GM12878 (cell line): ENCODE results near the gene CYBC1. TPM values are rescaled to one million over a fixed set of nuclear protein-coding genes. Genes with fewer than 3 reads are reported as not detected.

Experiments used
- ATAC-seq: fragments of 200-7000 bp; cut with Tn5 transposase; 3 replicates; pipeline ENCODE4 v1.9.1; 2020; ENCODE audit warnings: mild to moderate bottlenecking, moderate library complexity
- BruUV-seq: library from RNA; stranded (reverse); fragments of 400-500 nt; replicated peaks from 2 replicates; lab custom pipeline; 2021; lab: Mats Ljungman, UMichigan
- CTCF ChIA-PET: fragments of 300-600 bp; sonication (Branson Sonifier 250); formaldehyde crosslinking; extraction: SDS; loops from one replicate; lab custom pipeline; 2021; ENCODE audit warnings: inconsistent platforms; lab: Yijun Ruan, JAX
- POLR2A ChIA-PET: fragments of 350-600 bp; formaldehyde crosslinking; extraction: SDS; loops from one replicate; lab custom pipeline; 2021; ENCODE audit warnings: inconsistent platforms; lab: Charles Lee
- RAD21 ChIA-PET: fragments of 300-600 bp; sonication (Branson Sonifier 250); formaldehyde crosslinking; loops from one replicate; lab custom pipeline; 2023; ENCODE audit warnings: antibody characterized with exemption; ENCODE audit not compliant: unreplicated experiment; lab: Charles Lee
- SMC1A ChIA-PET: fragments of 300-600 bp; sonication (Branson Sonifier 250); formaldehyde crosslinking; loops from one replicate; lab custom pipeline; 2023; ENCODE audit not compliant: unreplicated experiment, uncharacterized antibody; lab: Charles Lee
- DNase-seq: peaks from one replicate; pipeline ENCODE4 v3.0.0-alpha.2; 2011; ENCODE audit warnings: low read depth, low spot score
- FAIRE-seq: peaks from 3 replicates; lab custom pipeline; 2011; peaks lifted over from hg19 to GRCh38; lab: Jason Lieb, UNC
- H2AFZ ChIP-seq: 2 replicates; pipeline ENCODE4 v1.6.0; 2011; ENCODE audit warnings: low read depth, low read length, control low read depth; ENCODE audit not compliant: control insufficient read depth
- H3K27ac ChIP-seq: 2 replicates; pipeline ENCODE4 v1.5.1; 2011; ENCODE audit warnings: control low read depth; ENCODE audit not compliant: control insufficient read depth, insufficient read depth
- H3K27me3 ChIP-seq, 2 experiments: replicated peaks in 1 of 2; 2 replicates each; pipeline versions ENCODE4 v1.6.0 to v1.6.1; 2011; ENCODE audit warnings: low read length in 1 of 2; ENCODE audit not compliant: control insufficient read depth in 2 of 2, insufficient read depth in 2 of 2
- H3K36me3 ChIP-seq, 2 experiments: 2 replicates each; pipeline ENCODE4 v1.5.1; 2011; ENCODE audit warnings: low read length in 1 of 2; ENCODE audit not compliant: control insufficient read depth in 2 of 2, insufficient read depth in 2 of 2
- H3K4me1 ChIP-seq: 2 replicates; pipeline ENCODE4 v1.6.1; 2011; ENCODE audit warnings: mild to moderate bottlenecking, low read length, moderate library complexity, mixed read lengths; ENCODE audit not compliant: control insufficient read depth, insufficient read depth
- H3K4me2 ChIP-seq: 2 replicates; pipeline ENCODE4 v1.6.0; 2011; ENCODE audit warnings: control low read depth; ENCODE audit not compliant: control insufficient read depth, insufficient read depth
- H3K4me3 ChIP-seq: fragments of 200-600 bp; sonication (generic); 2 replicates; pipeline ENCODE4 v1.5.1; 2016
- H3K79me2 ChIP-seq: 2 replicates; pipeline ENCODE4 v1.6.0; 2011; ENCODE audit warnings: low read length; ENCODE audit not compliant: control insufficient read depth, insufficient read depth
- H3K9ac ChIP-seq: 2 replicates; pipeline ENCODE4 v1.8.0; 2011; ENCODE audit warnings: low read length, control low read depth, mixed read lengths; ENCODE audit not compliant: control insufficient read depth, insufficient read depth
- H3K9me3 ChIP-seq: replicated peaks from 3 replicates; pipeline ENCODE4 v1.5.1; 2011; ENCODE audit warnings: mild to moderate bottlenecking, low read length; ENCODE audit not compliant: control insufficient read depth, insufficient read depth
- H4K20me1 ChIP-seq: 2 replicates; pipeline ENCODE4 v1.6.0; 2011; ENCODE audit not compliant: control insufficient read depth, insufficient read depth
- ATF7 ChIP-seq: fragments of 450-650 bp; IDR thresholded peaks from 2 replicates; pipeline ENCODE4 v1.6.1; 2016; ENCODE audit warnings: low read depth, mild to moderate bottlenecking
- EED ChIP-seq: sonication (generic); IDR thresholded peaks from 2 replicates; pipeline ENCODE4 v1.6.1; 2016; ENCODE audit warnings: antibody characterized with exemption, low read depth
- POLR2A ChIP-seq: IDR thresholded peaks from 2 replicates; pipeline ENCODE4 v1.6.1; 2011; ENCODE audit warnings: low read depth, mild to moderate bottlenecking, low read length
- SIX5 ChIP-seq: IDR thresholded peaks from 2 replicates; pipeline ENCODE4 v1.6.1; 2011; ENCODE audit warnings: mild to moderate bottlenecking, low read depth, low read length, moderate library complexity; ENCODE audit not compliant: severe bottlenecking
- WGBS: methylation state at CpG from one replicate; pipeline ENCODE4 v1.1.6; 2016; ENCODE audit warnings: low lambda C conversion rate; ENCODE audit not compliant: insufficient replicate concordance, insufficient coverage; ENCODE audit errors: missing lambda C conversion rate; 5-methylcytosine and 5-hydroxymethylcytosine counted together
- in situ Hi-C: fragments of 300-500 bp; cut with MboI; formaldehyde crosslinking; loops from 9 replicates; pipeline ENCODE4 v1.14.3; 2018; ENCODE audit warnings: mixed read lengths
- intact Hi-C: fragments of 100-400 bp; cut with micrococcal nuclease; formaldehyde crosslinking; loops from one replicate; pipeline ENCODE4 v1.14.2; 2022; ENCODE audit not compliant: unreplicated experiment
- polyA plus RNA-seq, 11 experiments: library from polyadenylated mRNA; depleted of rRNA in 4 of 11; unstranded in 6 of 11; stranded (reverse) in 5 of 11; fragments of >200 nt; fragmentation: Nextera tagmentation in 4 of 11; fragmentation: Illumina TruSeq in 1 of 11; extraction: Ambion mirVana in 4 of 11; extraction: Trizol in 1 of 11; gene quantifications; 1 replicate in 1 of 11; 2 replicates in 10 of 11; pipeline versions ENCODE4 v1.2.1 to v1.2.3, GENCODE V29; 2011 to 2016; ENCODE audit warnings: inconsistent platforms in 2 of 11, missing spikeins in 2 of 11, low read depth in 1 of 11
- total RNA-seq, 4 experiments: library from RNA; depleted of rRNA in 3 of 4; stranded (reverse); fragments of >200 nt in 3 of 4; fragmentation: Illumina TruSeq in 1 of 4; extraction: Trizol in 1 of 4; gene quantifications; 2 replicates each; pipeline versions ENCODE4 v1.2.1 to v1.2.3, GENCODE V29; 2013 to 2021

Gene CYBC1
- total and polyA plus RNA-seq, 10 of the 15 experiments (the other 5 are each of a cell fraction or from before 2014, with no cell fraction given): 4.2 to 162 (median 133) TPM

GRCh38 chr17:82444941-82445521 is 5.5 kb downstream of the CYBC1 start (continued):
- TF ChIP-seq ATF7: no peak
- TF ChIP-seq EED: no peak

- DNase-seq: no peak
- no peak for FAIRE-seq
- Histone ChIP-seq H3K9ac (no peak overlapping the region), H3K27ac (no peak overlapping the region), H3K36me3 (peaks cover 14 to 37% of the 10 kb centered on the region in 2 experiments), H3K4me2 (no peak overlapping the region), H3K4me3 (no peak overlapping the region), H3K9me3 (no peaks in the 10 kb centered on the region)
- WGBS: 90% methylated on average over 34 of the region's 35 CpGs
- intact Hi-C loops (no loop called here), in situ Hi-C loops (no loop called here)
- SMC1A ChIA-PET: no interaction called here
- RAD21 ChIA-PET: no interaction called here
- no peak for TF ChIP-seq SIX5
- peak; percentile 66 for TF ChIP-seq POLR2A
- TF ChIP-seq, all 136 proteins: peak for 1
- Histone ChIP-seq H3K27me3 (no peaks in the 10 kb centered on the region), H3K79me2 (peaks cover 23% of the 10 kb centered on the region), H2AFZ (no peak overlapping the region), H4K20me1 (no peaks in the 10 kb centered on the region; the same call in none of the 2 replicates), H3K4me1 (peaks cover 16% of the 10 kb centered on the region)
- no TSS peak for BruUV-seq
- POLR2A ChIA-PET: no interaction called here
- ATAC-seq: no peak
- CTCF ChIA-PET: no interaction called here
These were observed 6.2 kb downstream of the CYBC1 start for GRCh38 chr17:82444284-82444893.
